Measurements from ENCODE around the gene HAT1. TPM values are rescaled to one million over a fixed set of nuclear protein-coding genes. Genes with fewer than 3 reads are reported as not detected.

The HAT1 gene
- polyA plus RNA-seq, 1 donor from 2014 or later: 39.8 TPM

DNA sequence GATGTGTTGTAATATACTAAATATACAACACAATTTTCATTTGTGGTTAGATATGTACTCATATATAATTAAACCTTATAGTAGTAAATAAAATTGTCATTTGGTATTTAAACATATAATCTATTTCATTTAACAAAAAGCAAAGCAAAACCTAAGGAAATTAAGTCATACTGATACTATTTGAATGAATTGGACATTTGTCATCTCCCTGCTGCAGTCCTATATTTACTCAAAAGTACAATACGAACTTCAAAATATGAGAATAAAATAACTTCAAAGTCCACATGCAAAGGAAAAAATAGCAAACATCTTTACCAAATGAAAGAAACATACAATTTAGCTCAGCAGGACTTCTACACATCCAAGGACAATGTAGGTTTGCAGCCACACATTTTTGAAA is 11.8 kb upstream of the HAT1 start:
- Histone ChIP-seq H3K4me3 (ENCODE audit: low read length) (no peak overlapping the region), H3K27me3 (ENCODE audit: insufficient read depth, low read depth, low read length) (no peaks in the 10 kb centered on the region), H3K79me2 (replicated peaks; ENCODE audit: insufficient read depth, low read length) (no peaks in the 10 kb centered on the region), H3K4me2 (ENCODE audit: low read length) (no peak overlapping the region), H3K27ac (ENCODE audit: low read length) (no peak overlapping the region), H3K9ac (ENCODE audit: low read length) (no peak overlapping the region), H2AFZ (ENCODE audit: low read depth, low read length) (no peak overlapping the region), H3K36me3 (ENCODE audit: insufficient read depth, low read length) (no peaks in the 10 kb centered on the region), H4K20me1 (ENCODE audit: insufficient read depth) (no peaks in the 10 kb centered on the region), H3F3A (ENCODE audit: insufficient read depth, low read length, poor library complexity, severe bottlenecking) (no peaks in the 10 kb centered on the region), H3K9me3 (ENCODE audit: low read length) (no peaks in the 10 kb centered on the region), H3K9me2 (ENCODE audit: insufficient read depth, low read length) (no peaks in the 10 kb centered on the region)
- TF ChIP-seq, protein P1, sequence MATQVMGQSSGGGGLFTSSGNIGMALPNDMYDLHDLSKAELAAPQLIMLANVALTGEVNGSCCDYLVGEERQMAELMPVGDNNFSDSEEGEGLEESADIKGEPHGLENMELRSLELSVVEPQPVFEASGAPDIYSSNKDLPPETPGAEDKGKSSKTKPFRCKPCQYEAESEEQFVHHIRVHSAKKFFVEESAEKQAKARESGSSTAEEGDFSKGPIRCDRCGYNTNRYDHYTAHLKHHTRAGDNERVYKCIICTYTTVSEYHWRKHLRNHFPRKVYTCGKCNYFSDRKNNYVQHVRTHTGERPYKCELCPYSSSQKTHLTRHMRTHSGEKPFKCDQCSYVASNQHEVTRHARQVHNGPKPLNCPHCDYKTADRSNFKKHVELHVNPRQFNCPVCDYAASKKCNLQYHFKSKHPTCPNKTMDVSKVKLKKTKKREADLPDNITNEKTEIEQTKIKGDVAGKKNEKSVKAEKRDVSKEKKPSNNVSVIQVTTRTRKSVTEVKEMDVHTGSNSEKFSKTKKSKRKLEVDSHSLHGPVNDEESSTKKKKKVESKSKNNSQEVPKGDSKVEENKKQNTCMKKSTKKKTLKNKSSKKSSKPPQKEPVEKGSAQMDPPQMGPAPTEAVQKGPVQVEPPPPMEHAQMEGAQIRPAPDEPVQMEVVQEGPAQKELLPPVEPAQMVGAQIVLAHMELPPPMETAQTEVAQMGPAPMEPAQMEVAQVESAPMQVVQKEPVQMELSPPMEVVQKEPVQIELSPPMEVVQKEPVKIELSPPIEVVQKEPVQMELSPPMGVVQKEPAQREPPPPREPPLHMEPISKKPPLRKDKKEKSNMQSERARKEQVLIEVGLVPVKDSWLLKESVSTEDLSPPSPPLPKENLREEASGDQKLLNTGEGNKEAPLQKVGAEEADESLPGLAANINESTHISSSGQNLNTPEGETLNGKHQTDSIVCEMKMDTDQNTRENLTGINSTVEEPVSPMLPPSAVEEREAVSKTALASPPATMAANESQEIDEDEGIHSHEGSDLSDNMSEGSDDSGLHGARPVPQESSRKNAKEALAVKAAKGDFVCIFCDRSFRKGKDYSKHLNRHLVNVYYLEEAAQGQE (IDR thresholded peaks at IDR 0.05; ENCODE audit: borderline replicate concordance): no peak
- TF ChIP-seq MXI1 (conservative IDR thresholded peaks at IDR 0.05; ENCODE audit: poor library complexity, severe bottlenecking) (no peak), RAD21 (conservative IDR thresholded peaks at IDR 0.05) (no peak), POLR2AphosphoS5 (IDR thresholded peaks at IDR 0.05) (no peak), EP300 (conservative IDR thresholded peaks at IDR 0.05; ENCODE audit: poor library complexity, severe bottlenecking) (no peak), SMC3 (conservative IDR thresholded peaks at IDR 0.05; ENCODE audit: poor library complexity) (no peak), TAF1 (IDR thresholded peaks at IDR 0.05; ENCODE audit: low read depth) (no peak), EZH2 (IDR thresholded peaks at IDR 0.05; ENCODE audit: borderline replicate concordance, insufficient read depth, low read length, poor library complexity, severe bottlenecking) (no peak)
- TF ChIP-seq, protein P2, sequence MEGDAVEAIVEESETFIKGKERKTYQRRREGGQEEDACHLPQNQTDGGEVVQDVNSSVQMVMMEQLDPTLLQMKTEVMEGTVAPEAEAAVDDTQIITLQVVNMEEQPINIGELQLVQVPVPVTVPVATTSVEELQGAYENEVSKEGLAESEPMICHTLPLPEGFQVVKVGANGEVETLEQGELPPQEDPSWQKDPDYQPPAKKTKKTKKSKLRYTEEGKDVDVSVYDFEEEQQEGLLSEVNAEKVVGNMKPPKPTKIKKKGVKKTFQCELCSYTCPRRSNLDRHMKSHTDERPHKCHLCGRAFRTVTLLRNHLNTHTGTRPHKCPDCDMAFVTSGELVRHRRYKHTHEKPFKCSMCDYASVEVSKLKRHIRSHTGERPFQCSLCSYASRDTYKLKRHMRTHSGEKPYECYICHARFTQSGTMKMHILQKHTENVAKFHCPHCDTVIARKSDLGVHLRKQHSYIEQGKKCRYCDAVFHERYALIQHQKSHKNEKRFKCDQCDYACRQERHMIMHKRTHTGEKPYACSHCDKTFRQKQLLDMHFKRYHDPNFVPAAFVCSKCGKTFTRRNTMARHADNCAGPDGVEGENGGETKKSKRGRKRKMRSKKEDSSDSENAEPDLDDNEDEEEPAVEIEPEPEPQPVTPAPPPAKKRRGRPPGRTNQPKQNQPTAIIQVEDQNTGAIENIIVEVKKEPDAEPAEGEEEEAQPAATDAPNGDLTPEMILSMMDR (IDR thresholded peaks at IDR 0.05; ENCODE audit: poor library complexity, severe bottlenecking): no peak

DNA sequence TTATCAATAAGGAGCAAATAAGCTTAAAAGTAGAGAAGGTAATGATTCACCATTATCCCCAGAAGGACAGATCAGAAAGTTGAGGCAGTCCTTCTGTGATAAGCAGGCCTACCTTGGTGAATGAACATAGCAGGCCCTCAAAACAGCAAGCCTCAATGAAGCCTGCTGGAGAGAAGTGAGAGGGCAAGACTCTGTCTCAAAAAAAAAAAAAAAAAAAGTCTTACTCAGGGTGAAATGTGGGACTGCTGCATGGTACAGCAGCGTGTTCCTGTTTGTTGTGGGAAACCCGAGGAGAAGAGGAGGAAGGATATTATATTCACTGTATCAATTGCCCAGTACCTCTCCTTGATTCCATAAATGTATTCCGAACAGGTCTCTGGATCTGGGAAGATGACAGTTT is 8.7 kb upstream of the HAT1 start:
- no peak overlapping the region for H3K9ac ChIP-seq (ENCODE audit: low read length)
- H3K9me3 ChIP-seq (ENCODE audit: low read length): no peaks in the 10 kb centered on the region
- no peaks in the 10 kb centered on the region for H3K36me3 ChIP-seq (ENCODE audit: insufficient read depth, low read length)
- TF ChIP-seq POLR2AphosphoS5 (IDR thresholded peaks at IDR 0.05) (no peak), EZH2 (IDR thresholded peaks at IDR 0.05; ENCODE audit: borderline replicate concordance, insufficient read depth, low read length, poor library complexity, severe bottlenecking) (no peak)
- TF ChIP-seq, protein P1 (IDR thresholded peaks at IDR 0.05; ENCODE audit: borderline replicate concordance): no peak
- TF ChIP-seq, protein P2 (IDR thresholded peaks at IDR 0.05; ENCODE audit: poor library complexity, severe bottlenecking): no peak
- no peaks in the 10 kb centered on the region for H3F3A ChIP-seq (ENCODE audit: insufficient read depth, low read length, poor library complexity, severe bottlenecking)
- H3K27me3 ChIP-seq (ENCODE audit: insufficient read depth, low read depth, low read length): no peaks in the 10 kb centered on the region
- no peak overlapping the region for H3K4me3 ChIP-seq (ENCODE audit: low read length)
- no peak overlapping the region for H2AFZ ChIP-seq (ENCODE audit: low read depth, low read length)
- H3K9me2 ChIP-seq (ENCODE audit: insufficient read depth, low read length): no peaks in the 10 kb centered on the region
- no peak overlapping the region for H3K4me2 ChIP-seq (ENCODE audit: low read length)
- no peak overlapping the region for H3K27ac ChIP-seq (ENCODE audit: low read length)
- H3K79me2 ChIP-seq (replicated peaks; ENCODE audit: insufficient read depth, low read length): no peaks in the 10 kb centered on the region
- no peaks in the 10 kb centered on the region for H4K20me1 ChIP-seq (ENCODE audit: insufficient read depth)
